Neutrophil (primary cell): ENCODE data around the gene CBLB.

Experiments
- H3K27ac ChIP-seq: fragments of 200-600 bp; sonication (generic); 2 replicates; pipeline ENCODE4 v1.5.1; 2016; ENCODE audit warnings: mild to moderate bottlenecking, moderate library complexity
- H3K27me3 ChIP-seq: fragments of 200-600 bp; sonication (generic); 2 replicates; pipeline ENCODE4 v1.6.0; 2016; ENCODE audit warnings: mild to moderate bottlenecking
- H3K36me3 ChIP-seq: fragments of 200-600 bp; sonication (generic); 2 replicates; pipeline ENCODE4 v1.5.1; 2017
- H3K4me1 ChIP-seq, 2 experiments: fragments of 200-600 bp in 1 of 2; sonication (generic) in 1 of 2; 1 replicate in 1 of 2; 2 replicates in 1 of 2; pipeline versions ENCODE4 v1.5.1 to v1.6.1; 2013 to 2016; ENCODE audit warnings: low read depth in 1 of 2, low read length in 1 of 2, mild to moderate bottlenecking in 1 of 2, moderate library complexity in 1 of 2; ENCODE audit not compliant: control insufficient read depth in 1 of 2, insufficient read depth in 1 of 2
- H3K4me3 ChIP-seq, 2 experiments: fragments of 200-600 bp in 1 of 2; sonication (generic) in 1 of 2; 1 replicate in 1 of 2; 2 replicates in 1 of 2; pipeline ENCODE4 v1.5.1; 2013 to 2016; ENCODE audit warnings: low read depth in 1 of 2, low read length in 1 of 2, mild to moderate bottlenecking in 1 of 2, moderate library complexity in 1 of 2
- H3K9me3 ChIP-seq: fragments of 200-600 bp; sonication (generic); 2 replicates; pipeline ENCODE4 v1.5.1; 2016
- CTCF ChIP-seq: fragments of 200-600 bp; sonication (generic); IDR thresholded peaks from 2 replicates; pipeline ENCODE4 v1.5.1; 2016; ENCODE audit warnings: antibody characterized with exemption

Gene CBLB

GRCh38 chr3:105679951-105680350 is 188.9 kb downstream of the CBLB start:
- Histone ChIP-seq H3K27me3 (no peaks in the 10 kb centered on the region), H3K9me3 (no peaks in the 10 kb centered on the region), H3K36me3 (peaks cover 44% of the 10 kb centered on the region), H3K4me1 (no peaks in the 10 kb centered on the region), H3K4me3 (no peak overlapping the region), H3K27ac (no peak overlapping the region)
- TF ChIP-seq CTCF, result no peak

- Histone ChIP-seq H3K9me3 (no peaks in the 10 kb centered on the region), H3K27ac (no peak overlapping the region), H3K36me3 (peaks cover 40% of the 10 kb centered on the region), H3K4me3 (no peak overlapping the region), H3K4me1 (no peaks in the 10 kb centered on the region), H3K27me3 (no peaks in the 10 kb centered on the region)
- TF ChIP-seq CTCF, result no peak
These were observed 190.8 kb downstream of the CBLB start for GRCh38 chr3:105678017-105678416.

- Histone ChIP-seq H3K36me3 (peaks cover 40% of the 10 kb centered on the region), H3K9me3 (no peaks in the 10 kb centered on the region), H3K4me3 (no peak overlapping the region), H3K4me1 (no peaks in the 10 kb centered on the region), H3K27me3 (no peaks in the 10 kb centered on the region), H3K27ac (no peak overlapping the region)
- TF ChIP-seq CTCF, result no peak
These were observed 192.1 kb downstream of the CBLB start for GRCh38 chr3:105676621-105677300.

DNA sequence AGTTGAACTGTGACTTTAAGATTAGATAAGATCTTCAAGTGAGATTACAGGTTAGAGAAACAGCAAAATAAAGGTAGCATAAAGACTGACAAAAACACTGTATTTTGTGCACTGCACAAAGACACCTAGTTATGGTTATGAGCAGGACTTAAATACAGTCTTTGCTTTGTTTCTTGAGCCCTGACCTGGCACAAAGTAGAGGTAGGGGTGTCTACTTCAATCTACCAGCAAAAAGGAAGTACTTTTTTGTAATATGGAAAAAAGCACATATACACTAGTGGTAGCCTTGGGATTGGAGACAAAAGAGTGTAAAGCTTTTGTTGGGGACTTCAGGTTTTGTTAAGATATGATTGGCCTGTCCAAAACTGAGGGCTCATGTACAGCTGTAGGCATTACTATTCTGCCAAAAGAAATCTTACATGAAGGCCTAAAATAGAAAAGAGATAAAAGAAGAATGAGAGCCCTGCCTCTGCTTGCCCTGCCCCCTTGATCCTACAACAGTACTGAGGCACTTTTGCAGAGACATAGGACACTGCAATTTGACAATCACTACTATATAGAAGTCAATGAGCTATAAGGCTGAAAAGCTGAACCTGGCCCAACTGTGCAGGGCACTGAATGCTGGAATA is 194.3 kb downstream of the CBLB start:
- no peak overlapping the region for H3K4me3 ChIP-seq
- peaks cover 25% of the 10 kb centered on the region for H3K36me3 ChIP-seq
- no peaks in the 10 kb centered on the region for H3K9me3 ChIP-seq

GRCh38 chr3:105672996-105673395 is 195.8 kb downstream of the CBLB start:
- H3K9me3 ChIP-seq, result no peaks in the 10 kb centered on the region
- no peak overlapping the region for H3K27ac ChIP-seq
- peaks cover 22% of the 10 kb centered on the region for H3K36me3 ChIP-seq
- no peaks in the 10 kb centered on the region for H3K27me3 ChIP-seq
- H3K4me1 ChIP-seq, result no peaks in the 10 kb centered on the region
- no peak for TF ChIP-seq CTCF
- no peak overlapping the region for H3K4me3 ChIP-seq

More for the DNA sequence above, 194.3 kb downstream of the CBLB start:
- Histone ChIP-seq H3K27ac (no peak overlapping the region), H3K27me3 (no peaks in the 10 kb centered on the region), H3K4me1 (no peaks in the 10 kb centered on the region)
- no peak for TF ChIP-seq CTCF
